Measurements from ENCODE around the gene FTO. TPM values are rescaled to one million over a fixed set of nuclear protein-coding genes. Genes with fewer than 3 reads are reported as not detected.

FTO gene
- total and polyA plus RNA-seq, 2 of the 13 experiments (the other 11 are each of a cell fraction or from before 2014, with no cell fraction given): 41.6 to 55.8 TPM

- TF ChIP-seq CAMTA2 (CRISPR knock-in tag; IDR thresholded peaks at IDR 0.05; ENCODE audit: borderline replicate concordance): no peak
- TF ChIP-seq PATZ1 (CRISPR knock-in tag; IDR thresholded peaks at IDR 0.05): peak; percentile 75; the same call in 1 of the 2 replicates
- peak; percentile 69 for TF ChIP-seq SIX4 (CRISPR knock-in tag; IDR thresholded peaks at IDR 0.05)
- TF ChIP-seq ZNF775 (CRISPR knock-in tag; IDR thresholded peaks at IDR 0.05; ENCODE audit: borderline replicate concordance): peak; percentile 88; the same call in 1 of the 2 replicates
- no peak for TF ChIP-seq ZUFSP (CRISPR knock-in tag; IDR thresholded peaks at IDR 0.05; ENCODE audit: borderline replicate concordance)
- no peak for TF ChIP-seq DNMT3B (CRISPR knock-in tag; conservative IDR thresholded peaks at IDR 0.05)
- TF ChIP-seq ARNT (IDR thresholded peaks at IDR 0.05): no peak
- TF ChIP-seq ZBED4 (CRISPR knock-in tag; IDR thresholded peaks at IDR 0.05; ENCODE audit: borderline replicate concordance): peak; percentile 77; the same call in 1 of the 2 replicates
- no peak for TF ChIP-seq ZNF235 (CRISPR knock-in tag; IDR thresholded peaks at IDR 0.05; ENCODE audit: borderline replicate concordance)
- TF ChIP-seq ZBTB21 (CRISPR knock-in tag; IDR thresholded peaks at IDR 0.05): no peak
- TF ChIP-seq FOSL2 (CRISPR knock-in tag; IDR thresholded peaks at IDR 0.05): peak; percentile 33; the same call in 1 of the 2 replicates
- 0 out of 2 replicates have a peak, but pooled peaks have one; percentile 44 for TF ChIP-seq SMYD3 (CRISPR knock-in tag; IDR thresholded peaks at IDR 0.05)
- TF ChIP-seq ZFY (CRISPR knock-in tag; IDR thresholded peaks at IDR 0.05): 0 out of 2 replicates have a peak, but pooled peaks have one; percentile 22
- TF ChIP-seq THAP7 (CRISPR knock-in tag; IDR thresholded peaks at IDR 0.05): no peak
- peak; percentile 97 for TF ChIP-seq ZNF362 (CRISPR knock-in tag; IDR thresholded peaks at IDR 0.05; ENCODE audit: borderline replicate concordance)
- no peak for TF ChIP-seq AGO2 (optimal IDR thresholded peaks at IDR 0.05; ENCODE audit: low read depth, low read length)
These were observed 399.2 kb downstream of the FTO start (continued) for GRCh38 chr16:54102888-54103866.
